ENCODE results near the gene NR2E1. TPM values are rescaled to one million over a fixed set of nuclear protein-coding genes. Genes with fewer than 3 reads are reported as not detected.

Gene NR2E1
- total RNA-seq, 1 donor from 2014 or later, result not detected

- Mint-ChIP-seq H3K36me3 (ENCODE audit: unreplicated experiment) (peaks cover 2% of the 10 kb centered on the region), H3K27ac (ENCODE audit: unreplicated experiment) (no peak overlapping the region), H3K9me3 (ENCODE audit: unreplicated experiment) (no peaks in the 10 kb centered on the region), H3K27me3 (ENCODE audit: unreplicated experiment) (no peaks in the 10 kb centered on the region), H3K4me1 (ENCODE audit: unreplicated experiment) (peaks cover 16% of the 10 kb centered on the region), H3K4me3 (ENCODE audit: unreplicated experiment) (no peak overlapping the region)
- no peak for DNase-seq (ENCODE audit: extremely low spot score, unreplicated experiment)
- TF ChIP-seq CTCF (IDR thresholded peaks at IDR 0.05), result no peak
Measured at GRCh38 chr6:108228416-108228815, 62.6 kb downstream of the NR2E1 start.

GRCh38 chr6:108235127-108235526 lies 69.3 kb downstream of the NR2E1 start:
- Mint-ChIP-seq H3K27ac (ENCODE audit: unreplicated experiment) (no peak overlapping the region), H3K27me3 (ENCODE audit: unreplicated experiment) (no peaks in the 10 kb centered on the region), H3K36me3 (ENCODE audit: unreplicated experiment) (peaks cover 7% of the 10 kb centered on the region), H3K9me3 (ENCODE audit: unreplicated experiment) (no peaks in the 10 kb centered on the region), H3K4me3 (ENCODE audit: unreplicated experiment) (no peak overlapping the region), H3K4me1 (ENCODE audit: unreplicated experiment) (peaks cover 3% of the 10 kb centered on the region)
- no peak for DNase-seq (ENCODE audit: extremely low spot score, unreplicated experiment)
- no peak for TF ChIP-seq CTCF (IDR thresholded peaks at IDR 0.05)

GRCh38 chr6:108236791-108237190 lies 71.0 kb downstream of the NR2E1 start:
- Mint-ChIP-seq H3K27me3 (ENCODE audit: unreplicated experiment) (no peaks in the 10 kb centered on the region), H3K9me3 (ENCODE audit: unreplicated experiment) (peaks cover 3% of the 10 kb centered on the region), H3K36me3 (ENCODE audit: unreplicated experiment) (peaks cover 11% of the 10 kb centered on the region), H3K27ac (ENCODE audit: unreplicated experiment) (no peak overlapping the region), H3K4me1 (ENCODE audit: unreplicated experiment) (peaks cover 3% of the 10 kb centered on the region), H3K4me3 (ENCODE audit: unreplicated experiment) (no peak overlapping the region)
- no peak for TF ChIP-seq CTCF (IDR thresholded peaks at IDR 0.05)
- DNase-seq (ENCODE audit: extremely low spot score, unreplicated experiment), result no peak

- H3K4me1 Mint-ChIP-seq (ENCODE audit: unreplicated experiment), result peaks cover 3% of the 10 kb centered on the region
- H3K27me3 Mint-ChIP-seq (ENCODE audit: unreplicated experiment), result no peaks in the 10 kb centered on the region
- no peak for TF ChIP-seq CTCF (IDR thresholded peaks at IDR 0.05)
- DNase-seq (ENCODE audit: extremely low spot score, unreplicated experiment), result no peak
- no peak overlapping the region for H3K4me3 Mint-ChIP-seq (ENCODE audit: unreplicated experiment)
- peaks cover 22% of the 10 kb centered on the region for H3K36me3 Mint-ChIP-seq (ENCODE audit: unreplicated experiment)
- peaks cover 15% of the 10 kb centered on the region for H3K9me3 Mint-ChIP-seq (ENCODE audit: unreplicated experiment)
- H3K27ac Mint-ChIP-seq (ENCODE audit: unreplicated experiment), result no peak overlapping the region
Measured at GRCh38 chr6:108238322-108238721, 72.5 kb downstream of the NR2E1 start.

Other genes with a start within 250 kb of the NR2E1 start
- 137 and 143 TPM in 2 replicates for gene SEC63, start 207.8 kb upstream of the NR2E1 start, total RNA-seq
- gene OSTM1, start 91.3 kb upstream of the NR2E1 start, total RNA-seq, result 49.9 and 54.1 TPM in 2 replicates
- 166 and 171 TPM in 2 replicates for gene SNX3, start 95.0 kb downstream of the NR2E1 start, total RNA-seq
- gene AFG1L, start 129.0 kb downstream of the NR2E1 start, total RNA-seq, result 7.3 and 9.5 TPM in 2 replicates

Data from osteocyte (in vitro differentiated cells).